Fibroblast of lung (primary cell): ENCODE results near the gene SUGP2.

ENCODE experiments used
- CTCF ChIP-seq, 2 donors: IDR thresholded peaks in 1 of 2; conservative IDR thresholded peaks in 1 of 2; 1 replicate in 1 of 2; 2 replicates in 1 of 2; pipeline ENCODE4 v1.5.1; 2011 to 2012; ENCODE audit warnings: low read length in 2 of 2, control low read depth in 1 of 2, inconsistent platforms in 1 of 2, low read depth in 1 of 2, mild to moderate bottlenecking in 1 of 2
- EZH2 ChIP-seq: IDR thresholded peaks from 2 replicates; pipeline ENCODE4 v1.5.1; 2012; ENCODE audit warnings: low read length, control low read depth, mild to moderate bottlenecking; ENCODE audit errors: missing control alignments

- TF ChIP-seq CTCF (conservative IDR thresholded peaks at IDR 0.05 in 1 of 2, IDR thresholded peaks at IDR 0.05 in 1 of 2; ENCODE audit: low read depth in 1 of 2, low read length in 2 of 2), result no peak
- no peak for TF ChIP-seq EZH2
Measured at GRCh38 chr19:19075126-19075525, 41.8 kb upstream of the SUGP2 start.
